Measurements from ENCODE around the gene CDON. TPM values are rescaled to one million over a fixed set of nuclear protein-coding genes. Genes with fewer than 3 reads are reported as not detected.

CDON gene
- total and polyA plus RNA-seq, 9 of the 15 experiments (the other 6 are each of a cell fraction or from before 2014, with no cell fraction given), result 0.08 to 0.64 (median 0.40) TPM

DNA sequence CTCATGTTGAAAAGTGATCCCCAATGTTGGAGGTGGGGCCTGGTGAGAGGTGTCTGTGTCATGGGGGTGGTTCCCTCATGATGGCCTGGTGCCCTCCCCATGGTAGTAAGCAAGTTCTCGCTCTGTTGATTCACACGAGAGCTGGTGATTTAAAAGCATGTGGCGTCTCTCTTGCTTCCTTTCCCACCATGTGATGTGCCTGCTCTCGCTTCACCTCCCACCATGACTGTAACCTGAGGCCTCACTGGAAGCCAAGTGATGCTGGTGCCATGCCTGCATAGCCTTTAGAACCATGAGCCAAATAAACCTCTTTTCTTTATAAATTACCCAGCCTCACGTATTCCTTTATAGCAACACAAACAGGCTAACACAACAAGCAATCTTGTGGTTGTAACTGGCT lies 64.4 kb downstream of the CDON start:
- no peak for ATAC-seq
- H3K27me3 ChIP-seq (ENCODE audit: control insufficient read depth in 2 of 2, insufficient read depth in 2 of 2, low read length in 2 of 2), result peaks cover 9 to 15% of the 10 kb centered on the region in 2 experiments
- H3K79me2 ChIP-seq (ENCODE audit: control insufficient read depth, insufficient read depth, low read length), result no peaks in the 10 kb centered on the region
- no TSS peak for BruUV-seq (replicated peaks)
- H3K27ac ChIP-seq (ENCODE audit: extremely low read depth, low read depth, low read length), result no peak overlapping the region
- 3% methylated on average over 5 of the region's 5 CpGs for WGBS (ENCODE audit: insufficient coverage, low coverage, missing lambda C conversion rate)
- no peak overlapping the region for H3K4me2 ChIP-seq (ENCODE audit: insufficient read depth, low read length)
- no peaks in the 10 kb centered on the region for H4K20me1 ChIP-seq (replicated peaks; ENCODE audit: control insufficient read depth, insufficient read depth, low read length)
- H3K9me3 ChIP-seq (replicated peaks; ENCODE audit: control insufficient read depth, insufficient read depth, low read depth, low read length), result no peaks in the 10 kb centered on the region
- H3K9ac ChIP-seq (ENCODE audit: insufficient read depth in 1 of 2, low read depth in 2 of 2, low read length in 2 of 2), result no peak overlapping the region
- no peaks in the 10 kb centered on the region for H3K4me1 ChIP-seq (replicated peaks in 1 of 2; ENCODE audit: control insufficient read depth in 2 of 2, insufficient read depth in 2 of 2, low read length in 2 of 2)
- POLR2A ChIA-PET, result no interaction called here
- H3K36me3 ChIP-seq (ENCODE audit: control insufficient read depth, insufficient read depth, low read length), result no peaks in the 10 kb centered on the region
- no peak for DNase-seq (ENCODE audit: extremely low read depth in 1 of 4, low spot score in 3 of 4)
- in situ Hi-C loops (cut with MboI) (no loop called here), intact Hi-C loops (cut with micrococcal nuclease) (no loop called here)
- TF ChIP-seq CXXC5 (CRISPR knock-in tag; IDR thresholded peaks at IDR 0.05) (no peak), NEUROD1 (IDR thresholded peaks at IDR 0.05; ENCODE audit: borderline replicate concordance, low read depth, low read length, partially characterized antibody) (no peak), MTF1 (CRISPR knock-in tag; IDR thresholded peaks at IDR 0.05; ENCODE audit: borderline replicate concordance) (no peak), FOXA1 (IDR thresholded peaks at IDR 0.05; ENCODE audit: borderline replicate concordance) (no peak), SETDB1 (IDR thresholded peaks at IDR 0.05; ENCODE audit: low read length) (no peak), HNRNPL (IDR thresholded peaks at IDR 0.05; ENCODE audit: low read depth, low read length) (no peak), ZNF766 (CRISPR knock-in tag; conservative IDR thresholded peaks at IDR 0.05) (no peak), ZNF644 (tag; IDR thresholded peaks at IDR 0.05; ENCODE audit: low read depth) (no peak), TEAD1 (CRISPR knock-in tag; IDR thresholded peaks at IDR 0.05) (no peak), ATF2 (CRISPR knock-in tag; IDR thresholded peaks at IDR 0.05) (no peak), ARHGAP35 (IDR thresholded peaks at IDR 0.05; ENCODE audit: partially characterized antibody) (no peak), PPARD (CRISPR knock-in tag; IDR thresholded peaks at IDR 0.05) (no peak)
- TF ChIP-seq, protein P1, sequence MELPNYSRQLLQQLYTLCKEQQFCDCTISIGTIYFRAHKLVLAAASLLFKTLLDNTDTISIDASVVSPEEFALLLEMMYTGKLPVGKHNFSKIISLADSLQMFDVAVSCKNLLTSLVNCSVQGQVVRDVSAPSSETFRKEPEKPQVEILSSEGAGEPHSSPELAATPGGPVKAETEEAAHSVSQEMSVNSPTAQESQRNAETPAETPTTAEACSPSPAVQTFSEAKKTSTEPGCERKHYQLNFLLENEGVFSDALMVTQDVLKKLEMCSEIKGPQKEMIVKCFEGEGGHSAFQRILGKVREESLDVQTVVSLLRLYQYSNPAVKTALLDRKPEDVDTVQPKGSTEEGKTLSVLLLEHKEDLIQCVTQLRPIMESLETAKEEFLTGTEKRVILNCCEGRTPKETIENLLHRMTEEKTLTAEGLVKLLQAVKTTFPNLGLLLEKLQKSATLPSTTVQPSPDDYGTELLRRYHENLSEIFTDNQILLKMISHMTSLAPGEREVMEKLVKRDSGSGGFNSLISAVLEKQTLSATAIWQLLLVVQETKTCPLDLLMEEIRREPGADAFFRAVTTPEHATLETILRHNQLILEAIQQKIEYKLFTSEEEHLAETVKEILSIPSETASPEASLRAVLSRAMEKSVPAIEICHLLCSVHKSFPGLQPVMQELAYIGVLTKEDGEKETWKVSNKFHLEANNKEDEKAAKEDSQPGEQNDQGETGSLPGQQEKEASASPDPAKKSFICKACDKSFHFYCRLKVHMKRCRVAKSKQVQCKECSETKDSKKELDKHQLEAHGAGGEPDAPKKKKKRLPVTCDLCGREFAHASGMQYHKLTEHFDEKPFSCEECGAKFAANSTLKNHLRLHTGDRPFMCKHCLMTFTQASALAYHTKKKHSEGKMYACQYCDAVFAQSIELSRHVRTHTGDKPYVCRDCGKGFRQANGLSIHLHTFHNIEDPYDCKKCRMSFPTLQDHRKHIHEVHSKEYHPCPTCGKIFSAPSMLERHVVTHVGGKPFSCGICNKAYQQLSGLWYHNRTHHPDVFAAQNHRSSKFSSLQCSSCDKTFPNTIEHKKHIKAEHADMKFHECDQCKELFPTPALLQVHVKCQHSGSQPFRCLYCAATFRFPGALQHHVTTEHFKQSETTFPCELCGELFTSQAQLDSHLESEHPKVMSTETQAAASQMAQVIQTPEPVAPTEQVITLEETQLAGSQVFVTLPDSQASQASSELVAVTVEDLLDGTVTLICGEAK (IDR thresholded peaks at IDR 0.05), result no peak
- TF ChIP-seq, protein P1 (CRISPR knock-in tag; IDR thresholded peaks at IDR 0.05), result no peak
- peaks cover 5% of the 10 kb centered on the region for H3K9me1 ChIP-seq (ENCODE audit: control insufficient read depth, insufficient read depth, low read length)
- no peak overlapping the region for H2AFZ ChIP-seq (ENCODE audit: low read depth, low read length)
- CTCF ChIA-PET (ENCODE audit: low intra/inter-chr PET ratio), result no interaction called here
- no peak overlapping the region for H3K4me3 ChIP-seq
- no peak for FAIRE-seq
